CD4-positive, alpha-beta memory T cell (primary cell): ENCODE measurements around the gene SLC23A2. TPM values are rescaled to one million over a fixed set of nuclear protein-coding genes. Genes with fewer than 3 reads are reported as not detected.
"Not testable (repeated sequence)": the region's sequence is repeated elsewhere in the genome, so short reads cannot be mapped to it uniquely, and the experiment has no call there.

Experiments used
- CTCF ChIA-PET: fragments of 350-600 bp; sonication (Branson Sonifier 250); formaldehyde crosslinking; loops from one replicate; lab custom pipeline; 2021; ENCODE audit warnings: inconsistent platforms; ENCODE audit not compliant: partially characterized antibody; lab: Charles Lee
- POLR2A ChIA-PET: fragments of 350-600 bp; sonication (Branson Sonifier 250); formaldehyde crosslinking; loops from one replicate; lab custom pipeline; 2021; ENCODE audit not compliant: partially characterized antibody; lab: Charles Lee
- DNase-seq, 5 donors: peaks; one replicate each; pipeline versions ENCODE4 v3.0.0 to v3.0.0-alpha.2; 2020 to 2022; ENCODE audit warnings: mixed read lengths in 1 of 5
- H3K27ac ChIP-seq: one replicate; pipeline ENCODE4 v1.7.0; 2013; ENCODE audit warnings: low read depth, low read length
- H3K27me3 ChIP-seq: 2 replicates; pipeline ENCODE4 v1.7.0; 2013; ENCODE audit warnings: mild to moderate bottlenecking, low read length, moderate library complexity; ENCODE audit not compliant: insufficient read depth
- H3K36me3 ChIP-seq: 2 replicates; pipeline ENCODE4 v1.7.0; 2013; ENCODE audit warnings: mild to moderate bottlenecking, low read length, moderate library complexity; ENCODE audit not compliant: insufficient read depth
- H3K4me1 ChIP-seq: 2 replicates; pipeline ENCODE4 v1.7.0; 2013; ENCODE audit warnings: mild to moderate bottlenecking, low read length, moderate library complexity; ENCODE audit not compliant: insufficient read depth
- H3K4me3 ChIP-seq, 2 donors: one replicate each; pipeline ENCODE4 v1.7.0; 2013; ENCODE audit warnings: low read length in 2 of 2, mild to moderate bottlenecking in 1 of 2
- H3K9me3 ChIP-seq, 2 donors: one replicate each; pipeline ENCODE4 v1.7.0; 2013; ENCODE audit warnings: low read length in 2 of 2, control low read depth in 1 of 2; ENCODE audit not compliant: control insufficient read depth in 1 of 2
- H3K27ac Mint-ChIP-seq, 7 donors: one replicate each; pipeline ENCODE4 v1.8.0; 2020 to 2021; ENCODE audit warnings: mixed read lengths in 7 of 7, mild to moderate bottlenecking in 6 of 7, inconsistent platforms in 3 of 7, moderate library complexity in 3 of 7
- H3K27me3 Mint-ChIP-seq, 2 donors: one replicate each; pipeline ENCODE4 v1.8.0; 2020 to 2021; ENCODE audit warnings: mixed read lengths in 2 of 2
- H3K36me3 Mint-ChIP-seq, 2 donors: one replicate each; pipeline ENCODE4 v1.8.0; 2020 to 2021; ENCODE audit warnings: mixed read lengths in 2 of 2, inconsistent platforms in 1 of 2, mild to moderate bottlenecking in 1 of 2
- H3K4me1 Mint-ChIP-seq, 4 donors: one replicate each; pipeline ENCODE4 v1.8.0; 2020 to 2021; ENCODE audit warnings: mixed read lengths in 4 of 4, mild to moderate bottlenecking in 1 of 4
- H3K4me3 Mint-ChIP-seq, 8 donors: one replicate each; pipeline ENCODE4 v1.8.0; 2020 to 2021; ENCODE audit warnings: mixed read lengths in 8 of 8, mild to moderate bottlenecking in 7 of 8, moderate library complexity in 6 of 8, inconsistent platforms in 3 of 8
- H3K9me3 Mint-ChIP-seq, 8 donors: one replicate each; pipeline ENCODE4 v1.8.0; 2020 to 2021; ENCODE audit warnings: mixed read lengths in 8 of 8, mild to moderate bottlenecking in 5 of 8, inconsistent platforms in 3 of 8, moderate library complexity in 1 of 8
- intact Hi-C: fragments of 100-400 bp; cut with micrococcal nuclease; formaldehyde crosslinking; loops from one replicate; pipeline ENCODE4 v1.15.1; 2023
- polyA plus RNA-seq, 2 donors: library from polyadenylated mRNA; unstranded; fragments of 300-500 nt; fragmentation: Illumina TruSeq; gene quantifications; one replicate each; pipeline ENCODE4 v1.2.3, GENCODE V29; 2021
- total RNA-seq, 2 experiments: library from RNA; stranded (reverse); gene quantifications; one replicate each; pipeline ENCODE4 v1.2.3, GENCODE V29; 2021

SLC23A2 gene
- total and polyA plus RNA-seq, 4 experiments from 2014 or later = 4.3 to 22.6 (median 16.6) TPM

- H3K36me3 ChIP-seq, H3K27ac ChIP-seq, DNase-seq, H3K27me3 ChIP-seq, H3K9me3 ChIP-seq, CTCF ChIA-PET, H3K27ac Mint-ChIP-seq, POLR2A ChIA-PET, H3K4me3 Mint-ChIP-seq, H3K36me3 Mint-ChIP-seq, H3K4me3 ChIP-seq, H3K27me3 Mint-ChIP-seq, H3K9me3 Mint-ChIP-seq, intact Hi-C loops, H3K4me1 ChIP-seq: not testable (repeated sequence)
- peaks cover 4 to 11% (median 5%) of the 10 kb centered on the region in 4 donors for H3K4me1 Mint-ChIP-seq
Observed at GRCh38 chr20:4848829-4849228, 152.5 kb downstream of the SLC23A2 start.

- Mint-ChIP-seq H3K27ac (no peak overlapping the region), H3K27me3 (no peaks in the 10 kb centered on the region), H3K4me1 (peaks cover 4 to 11% (median 5%) of the 10 kb centered on the region in 4 donors), H3K36me3 (peaks cover 0 to 3% of the 10 kb centered on the region in 2 donors), H3K9me3 (peaks cover 0 to 2% (median 0%) of the 10 kb centered on the region in 8 donors), H3K4me3 (no peak overlapping the region)
- no peak for DNase-seq
- Histone ChIP-seq H3K36me3 (no peaks in the 10 kb centered on the region), H3K27ac (no peak overlapping the region), H3K9me3 (no peaks in the 10 kb centered on the region), H3K4me1 (no peaks in the 10 kb centered on the region), H3K27me3 (no peaks in the 10 kb centered on the region), H3K4me3 (no peak overlapping the region)
- ChIA-PET CTCF (no interaction called here), POLR2A (no interaction called here)
- intact Hi-C loops = no loop called here
Observed at GRCh38 chr20:4848041-4848440, 153.3 kb downstream of the SLC23A2 start.

GRCh38 chr20:4846821-4847220, 154.5 kb downstream of the SLC23A2 start:
- Histone ChIP-seq H3K4me1 (no peaks in the 10 kb centered on the region), H3K4me3 (no peak overlapping the region), H3K27me3 (no peaks in the 10 kb centered on the region), H3K36me3 (no peaks in the 10 kb centered on the region), H3K9me3 (no peaks in the 10 kb centered on the region), H3K27ac (no peak overlapping the region)
- Mint-ChIP-seq H3K27me3 (no peaks in the 10 kb centered on the region), H3K36me3 (peaks cover 0 to 3% of the 10 kb centered on the region in 2 donors), H3K27ac (no peak overlapping the region), H3K4me1 (peaks cover 4 to 11% (median 5%) of the 10 kb centered on the region in 4 donors), H3K9me3 (peaks cover 0 to 2% (median 0%) of the 10 kb centered on the region in 8 donors), H3K4me3 (no peak overlapping the region)
- ChIA-PET CTCF (interaction anchor here (1.0 kb wide), 1 partner anchor 25 kb away, joined by 3 read pairs; no protein-coding TSS in a partner anchor), POLR2A (no interaction called here)
- no peak for DNase-seq
- intact Hi-C loops = no loop called here

GRCh38 chr20:4844751-4845465, 156.4 kb downstream of the SLC23A2 start:
- peak overlapping the region in 4 of 7 donors; percentile 50 to 96 (median 84) for H3K27ac Mint-ChIP-seq

DNA sequence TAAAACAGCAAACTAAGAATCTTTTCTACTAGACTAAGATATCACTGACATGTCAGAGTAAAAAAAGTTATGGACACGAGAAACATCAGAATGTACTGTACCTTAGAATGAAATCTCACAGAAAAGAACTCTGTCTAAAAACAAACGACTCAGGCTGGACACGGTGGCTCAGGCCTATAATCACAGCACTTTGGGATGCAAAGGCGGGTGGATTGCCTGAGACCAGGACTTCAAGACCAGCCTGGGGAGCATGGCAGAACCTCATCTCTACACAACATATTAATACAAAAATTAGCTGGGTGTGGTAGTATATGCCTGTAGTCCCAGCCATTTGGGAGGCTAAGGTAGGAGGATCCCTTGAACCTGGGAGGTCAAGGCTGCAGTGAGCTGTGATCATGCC, 157.0 kb downstream of the SLC23A2 start:
- peak overlapping the region in 3 of 8 donors; percentile 29 to 73 (median 31) for H3K4me3 Mint-ChIP-seq
- DNase-seq = no peak
- H3K4me1 Mint-ChIP-seq = peaks cover 4 to 11% (median 5%) of the 10 kb centered on the region in 4 donors
- H3K27me3 Mint-ChIP-seq = no peaks in the 10 kb centered on the region
- peaks cover 0 to 2% (median 0%) of the 10 kb centered on the region in 8 donors for H3K9me3 Mint-ChIP-seq
- H3K27ac ChIP-seq = no peak overlapping the region
- no peaks in the 10 kb centered on the region for H3K36me3 Mint-ChIP-seq
- no peaks in the 10 kb centered on the region for H3K27me3 ChIP-seq
- no peaks in the 10 kb centered on the region for H3K9me3 ChIP-seq
- ChIA-PET POLR2A (interaction anchor here (0.7 to 1.1 kb wide), 2 partner anchors 24 to 29 kb away, joined by 3 to 5 read pairs; no protein-coding TSS in a partner anchor), CTCF (no interaction called here)
- no peak overlapping the region for H3K4me3 ChIP-seq
- intact Hi-C loops = no loop called here
- H3K27ac Mint-ChIP-seq = peak overlapping the region in 6 of 7 donors; percentile 30 to 96 (median 78)
- no peaks in the 10 kb centered on the region for H3K36me3 ChIP-seq
- H3K4me1 ChIP-seq = no peaks in the 10 kb centered on the region

More at GRCh38 chr20:4844751-4845465, 156.4 kb downstream of the SLC23A2 start:
- intact Hi-C loops = no loop called here
- ChIA-PET CTCF (no interaction called here), POLR2A (interaction anchor here (1.1 kb wide), 1 partner anchor 29 kb away, joined by 3 read pairs; no protein-coding TSS in a partner anchor)
- Histone ChIP-seq H3K4me3 (no peak overlapping the region), H3K27ac (no peak overlapping the region), H3K4me1 (no peaks in the 10 kb centered on the region), H3K27me3 (no peaks in the 10 kb centered on the region), H3K9me3 (no peaks in the 10 kb centered on the region), H3K36me3 (no peaks in the 10 kb centered on the region)
- DNase-seq = no peak
- Mint-ChIP-seq H3K9me3 (peaks cover 0 to 2% (median 0%) of the 10 kb centered on the region in 8 donors), H3K36me3 (no peaks in the 10 kb centered on the region), H3K27me3 (no peaks in the 10 kb centered on the region), H3K4me1 (peaks cover 4 to 11% (median 5%) of the 10 kb centered on the region in 4 donors), H3K4me3 (peak overlapping the region in 3 of 8 donors; percentile 29 to 73 (median 31))

GRCh38 chr20:4840801-4841200, 160.5 kb downstream of the SLC23A2 start:
- CTCF ChIA-PET = interaction anchor here (1.2 to 1.8 kb wide), 3 partner anchors 27 to 115 kb away, joined by 3 to 6 read pairs (median 5); no protein-coding TSS in a partner anchor
- no peak for DNase-seq
- Histone ChIP-seq H3K36me3 (no peaks in the 10 kb centered on the region), H3K27ac (no peak overlapping the region), H3K4me3 (no peak overlapping the region), H3K27me3 (no peaks in the 10 kb centered on the region), H3K9me3 (no peaks in the 10 kb centered on the region), H3K4me1 (no peaks in the 10 kb centered on the region)
- POLR2A ChIA-PET = interaction anchor here (1.5 kb wide), 1 partner anchor 29 kb away, joined by 5 read pairs; no protein-coding TSS in a partner anchor
- intact Hi-C loops = no loop called here
- peaks cover 0 to 2% (median 0%) of the 10 kb centered on the region in 8 donors for H3K9me3 Mint-ChIP-seq
- peak overlapping the region in 4 of 7 donors; percentile 15 to 60 (median 42) for H3K27ac Mint-ChIP-seq
- H3K27me3 Mint-ChIP-seq = no peaks in the 10 kb centered on the region
- H3K4me3 Mint-ChIP-seq = no peak overlapping the region
- no peaks in the 10 kb centered on the region for H3K36me3 Mint-ChIP-seq
- peaks cover 4 to 11% (median 5%) of the 10 kb centered on the region in 4 donors for H3K4me1 Mint-ChIP-seq

GRCh38 chr20:4838526-4838925, 162.8 kb downstream of the SLC23A2 start:
- Histone ChIP-seq H3K4me3 (no peak overlapping the region), H3K36me3 (no peaks in the 10 kb centered on the region), H3K27ac (no peak overlapping the region), H3K9me3 (no peaks in the 10 kb centered on the region), H3K27me3 (no peaks in the 10 kb centered on the region), H3K4me1 (no peaks in the 10 kb centered on the region)
- Mint-ChIP-seq H3K4me3 (no peak overlapping the region), H3K4me1 (no peaks in the 10 kb centered on the region), H3K36me3 (no peaks in the 10 kb centered on the region), H3K27me3 (no peaks in the 10 kb centered on the region), H3K27ac (no peak overlapping the region), H3K9me3 (no peaks in the 10 kb centered on the region)
- intact Hi-C loops = no loop called here
- ChIA-PET CTCF (no interaction called here), POLR2A (no interaction called here)
- DNase-seq = no peak
